ENCODE data around the gene KLHL18. TPM values are rescaled to one million over a fixed set of nuclear protein-coding genes. Genes with fewer than 3 reads are reported as not detected.

KLHL18 gene
- total RNA-seq, 3 donors from 2014 or later = 48.8 to 55.0 (median 52.4) TPM

- Mint-ChIP-seq H3K4me1 (ENCODE audit: low read depth) (peaks cover 21% of the 10 kb centered on the region), H3K27me3 (ENCODE audit: low read depth) (peaks cover 3% of the 10 kb centered on the region), H3K9me3 (no peaks in the 10 kb centered on the region), H3K4me3 (no peak overlapping the region), H3K36me3 (ENCODE audit: insufficient read depth) (no peaks in the 10 kb centered on the region)
- no peak for DNase-seq
- no peak for ATAC-seq
Measured at GRCh38 chr3:47376393-47376792, 93.6 kb downstream of the KLHL18 start.

- Mint-ChIP-seq H3K9me3 (no peaks in the 10 kb centered on the region), H3K27me3 (ENCODE audit: low read depth) (no peaks in the 10 kb centered on the region), H3K4me1 (ENCODE audit: low read depth) (peaks cover 29% of the 10 kb centered on the region), H3K36me3 (ENCODE audit: insufficient read depth) (no peaks in the 10 kb centered on the region), H3K4me3 (no peak overlapping the region)
- DNase-seq (no peak), ATAC-seq (no peak)
Measured at GRCh38 chr3:47377186-47377585, 94.4 kb downstream of the KLHL18 start.

GRCh38 chr3:47378869-47379268, 96.1 kb downstream of the KLHL18 start:
- ATAC-seq = no peak
- Mint-ChIP-seq H3K4me1 (ENCODE audit: low read depth) (peaks cover 42% of the 10 kb centered on the region), H3K36me3 (ENCODE audit: insufficient read depth) (peaks cover 6% of the 10 kb centered on the region), H3K4me3 (no peak overlapping the region), H3K9me3 (no peaks in the 10 kb centered on the region), H3K27me3 (ENCODE audit: low read depth) (no peaks in the 10 kb centered on the region)
- DNase-seq = no peak

- ATAC-seq (no peak), DNase-seq (no peak)
- no peaks in the 10 kb centered on the region for H3K27me3 Mint-ChIP-seq (ENCODE audit: low read depth)
- peak overlapping the region; percentile 99 for H3K4me3 Mint-ChIP-seq
- no peaks in the 10 kb centered on the region for H3K9me3 Mint-ChIP-seq
- peaks cover 6% of the 10 kb centered on the region for H3K36me3 Mint-ChIP-seq (ENCODE audit: insufficient read depth)
- H3K4me1 Mint-ChIP-seq (ENCODE audit: low read depth) = peaks cover 44% of the 10 kb centered on the region
Measured at GRCh38 chr3:47379411-47379899, 96.7 kb downstream of the KLHL18 start.

- peaks cover 6% of the 10 kb centered on the region for H3K36me3 Mint-ChIP-seq (ENCODE audit: insufficient read depth)
- peaks cover 48% of the 10 kb centered on the region for H3K4me1 Mint-ChIP-seq (ENCODE audit: low read depth)
- H3K9me3 Mint-ChIP-seq = no peaks in the 10 kb centered on the region
- ATAC-seq (no peak), DNase-seq (no peak)
- no peaks in the 10 kb centered on the region for H3K27me3 Mint-ChIP-seq (ENCODE audit: low read depth)
- H3K4me3 Mint-ChIP-seq = peak overlapping the region; percentile 99
Measured at GRCh38 chr3:47380026-47380600, 97.4 kb downstream of the KLHL18 start.

GRCh38 chr3:47380601-47381316, 98.0 kb downstream of the KLHL18 start, which contains the start of gene PTPN23:
Gene PTPN23 (plus strand): TSS chr3:47381021. CDS start chr3:47381097, 76 bp downstream.
- DNase-seq (peak; percentile 96), ATAC-seq (peak; percentile 79)
- no peaks in the 10 kb centered on the region for H3K27me3 Mint-ChIP-seq (ENCODE audit: low read depth)
- peak within 1 kb of the TSS; percentile 99 for H3K4me3 Mint-ChIP-seq
- H3K4me1 Mint-ChIP-seq (ENCODE audit: low read depth) = peaks cover 51% of the 10 kb centered on the region
- H3K36me3 Mint-ChIP-seq (ENCODE audit: insufficient read depth) = peaks cover 8% of the 10 kb centered on the region
- no peaks in the 10 kb centered on the region for H3K9me3 Mint-ChIP-seq

GRCh38 chr3:47381317-47382157, 98.8 kb downstream of the KLHL18 start:
- H3K27me3 Mint-ChIP-seq (ENCODE audit: low read depth) = no peaks in the 10 kb centered on the region
- H3K4me1 Mint-ChIP-seq (ENCODE audit: low read depth) = peaks cover 55% of the 10 kb centered on the region
- ATAC-seq (peak; percentile 65 to 67), DNase-seq (peak; percentile 58)
- peak overlapping the region; percentile 99 for H3K4me3 Mint-ChIP-seq
- H3K36me3 Mint-ChIP-seq (ENCODE audit: insufficient read depth) = peaks cover 11% of the 10 kb centered on the region
- H3K9me3 Mint-ChIP-seq = no peaks in the 10 kb centered on the region

GRCh38 chr3:47384425-47384824, 101.7 kb downstream of the KLHL18 start:
- no peak for DNase-seq
- Mint-ChIP-seq H3K27me3 (ENCODE audit: low read depth) (no peaks in the 10 kb centered on the region), H3K4me1 (ENCODE audit: low read depth) (peaks cover 48% of the 10 kb centered on the region), H3K9me3 (no peaks in the 10 kb centered on the region), H3K4me3 (no peak overlapping the region), H3K36me3 (ENCODE audit: insufficient read depth) (peaks cover 14% of the 10 kb centered on the region)
- no peak for ATAC-seq

- Mint-ChIP-seq H3K4me1 (ENCODE audit: low read depth) (peaks cover 42% of the 10 kb centered on the region), H3K4me3 (no peak overlapping the region), H3K36me3 (ENCODE audit: insufficient read depth) (peaks cover 14% of the 10 kb centered on the region), H3K27me3 (ENCODE audit: low read depth) (no peaks in the 10 kb centered on the region), H3K9me3 (no peaks in the 10 kb centered on the region)
- no peak for DNase-seq
- ATAC-seq = no peak
Measured at GRCh38 chr3:47385007-47385406, 102.3 kb downstream of the KLHL18 start.

- H3K27me3 Mint-ChIP-seq (ENCODE audit: low read depth) = no peaks in the 10 kb centered on the region
- DNase-seq (no peak), ATAC-seq (no peak)
- no peaks in the 10 kb centered on the region for H3K9me3 Mint-ChIP-seq
- H3K4me3 Mint-ChIP-seq = no peak overlapping the region
- H3K4me1 Mint-ChIP-seq (ENCODE audit: low read depth) = peaks cover 36% of the 10 kb centered on the region
- H3K36me3 Mint-ChIP-seq (ENCODE audit: insufficient read depth) = peaks cover 14% of the 10 kb centered on the region
Measured at GRCh38 chr3:47385796-47386195, 103.1 kb downstream of the KLHL18 start.

- no peaks in the 10 kb centered on the region for H3K27me3 Mint-ChIP-seq (ENCODE audit: low read depth)
- no peak for ATAC-seq
- H3K4me1 Mint-ChIP-seq (ENCODE audit: low read depth) = peaks cover 14% of the 10 kb centered on the region
- peaks cover 8% of the 10 kb centered on the region for H3K36me3 Mint-ChIP-seq (ENCODE audit: insufficient read depth)
- DNase-seq = no peak
- no peaks in the 10 kb centered on the region for H3K9me3 Mint-ChIP-seq
- no peak overlapping the region for H3K4me3 Mint-ChIP-seq
Measured at GRCh38 chr3:47392933-47393332, 110.2 kb downstream of the KLHL18 start.

- Mint-ChIP-seq H3K36me3 (ENCODE audit: insufficient read depth) (peaks cover 8% of the 10 kb centered on the region), H3K4me3 (no peak overlapping the region), H3K4me1 (ENCODE audit: low read depth) (peaks cover 14% of the 10 kb centered on the region), H3K9me3 (no peaks in the 10 kb centered on the region), H3K27me3 (ENCODE audit: low read depth) (no peaks in the 10 kb centered on the region)
- DNase-seq (no peak), ATAC-seq (no peak)
Measured at GRCh38 chr3:47394140-47394870, 111.6 kb downstream of the KLHL18 start.

GRCh38 chr3:47394881-47395280, 112.1 kb downstream of the KLHL18 start:
- no peaks in the 10 kb centered on the region for H3K9me3 Mint-ChIP-seq
- ATAC-seq (no peak), DNase-seq (no peak)
- no peaks in the 10 kb centered on the region for H3K27me3 Mint-ChIP-seq (ENCODE audit: low read depth)
- H3K4me1 Mint-ChIP-seq (ENCODE audit: low read depth) = peaks cover 14% of the 10 kb centered on the region
- H3K36me3 Mint-ChIP-seq (ENCODE audit: insufficient read depth) = peaks cover 9% of the 10 kb centered on the region
- H3K4me3 Mint-ChIP-seq = no peak overlapping the region

Measured in activated T-cell treated with anti-CD3 and anti-CD28 coated beads, Interleukin-2, amount 50 U/mL, for 4 hours (primary cell).